GM19023 (cell line): ENCODE measurements around the gene UNC5B.

Experiments used
- ATAC-seq: cut with Tn5 transposase; IDR thresholded peaks from one replicate; pipeline ENCODE4 v1.9.1; 2021; ENCODE audit warnings: mild to moderate bottlenecking, moderate library complexity; ENCODE audit not compliant: unreplicated experiment

The UNC5B gene

GRCh38 chr10:71279590-71280170 is 67.3 kb downstream of the UNC5B start:
- no peak for ATAC-seq

GRCh38 chr10:71280216-71280615 is 67.8 kb downstream of the UNC5B start:
- no peak for ATAC-seq

- ATAC-seq, result no peak
Observed at GRCh38 chr10:71280825-71281224, 68.5 kb downstream of the UNC5B start.

- no peak for ATAC-seq
Observed at GRCh38 chr10:71281646-71282322, 69.4 kb downstream of the UNC5B start.

- ATAC-seq, result no peak
Observed at GRCh38 chr10:71282323-71282680, 69.9 kb downstream of the UNC5B start.

- no peak for ATAC-seq
Observed at GRCh38 chr10:71283410-71283809, 71.0 kb downstream of the UNC5B start.

- ATAC-seq, result no peak
Observed at GRCh38 chr10:71283876-71284275, 71.5 kb downstream of the UNC5B start.

- ATAC-seq, result no peak
Observed at GRCh38 chr10:71284544-71285179, 72.3 kb downstream of the UNC5B start.

DNA sequence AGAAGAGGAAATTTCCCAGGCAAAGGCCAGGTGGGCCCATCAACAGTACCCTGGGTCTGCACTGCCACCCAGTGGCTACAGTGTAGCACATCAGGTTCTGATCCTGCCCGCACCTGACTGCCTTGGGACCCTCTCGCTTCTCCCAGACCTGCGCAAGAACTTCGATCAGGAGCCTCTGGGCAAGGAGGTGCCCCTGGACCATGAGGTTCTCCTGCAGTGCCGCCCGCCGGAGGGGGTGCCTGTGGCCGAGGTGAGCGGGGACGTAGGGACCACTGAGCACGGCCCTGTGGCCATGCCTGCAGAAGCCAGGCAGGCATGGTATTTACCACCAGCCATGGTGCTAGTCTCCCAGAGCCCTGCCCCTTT is 72.8 kb downstream of the UNC5B start:
- ATAC-seq, result no peak

GRCh38 chr10:71285986-71286385 is 73.6 kb downstream of the UNC5B start:
- no peak for ATAC-seq

DNA sequence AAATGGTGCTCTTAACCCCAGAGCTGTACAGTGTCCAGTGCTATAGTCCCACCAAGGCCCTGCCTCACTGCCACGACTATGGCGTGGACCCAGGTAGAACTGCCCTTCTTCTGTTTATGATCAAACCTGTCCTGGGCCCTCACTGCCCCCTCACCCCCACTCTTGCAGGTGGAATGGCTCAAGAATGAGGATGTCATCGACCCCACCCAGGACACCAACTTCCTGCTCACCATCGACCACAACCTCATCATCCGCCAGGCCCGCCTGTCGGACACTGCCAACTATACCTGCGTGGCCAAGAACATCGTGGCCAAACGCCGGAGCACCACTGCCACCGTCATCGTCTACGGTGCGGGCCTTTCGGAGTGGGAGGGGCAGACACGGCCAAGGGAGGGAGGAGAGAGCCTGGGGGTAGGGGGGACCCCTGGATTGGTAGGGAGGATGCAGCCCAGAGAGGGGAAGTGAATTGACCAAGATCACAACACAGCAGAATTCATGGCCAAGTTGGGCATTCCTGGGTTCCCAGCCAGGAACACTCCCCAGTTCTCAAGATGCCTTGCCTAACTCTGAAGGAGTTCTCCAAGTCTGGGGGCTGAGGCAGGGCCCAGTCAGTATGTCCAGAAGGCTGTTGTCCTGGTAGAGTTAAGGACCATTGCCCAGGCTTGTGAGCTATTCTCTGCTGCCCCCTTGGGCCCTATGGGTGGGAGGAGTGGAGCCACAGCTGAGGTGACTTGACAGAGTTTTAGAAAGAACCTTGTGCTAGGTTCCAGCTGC is 74.3 kb downstream of the UNC5B start:
- no peak for ATAC-seq

DNA sequence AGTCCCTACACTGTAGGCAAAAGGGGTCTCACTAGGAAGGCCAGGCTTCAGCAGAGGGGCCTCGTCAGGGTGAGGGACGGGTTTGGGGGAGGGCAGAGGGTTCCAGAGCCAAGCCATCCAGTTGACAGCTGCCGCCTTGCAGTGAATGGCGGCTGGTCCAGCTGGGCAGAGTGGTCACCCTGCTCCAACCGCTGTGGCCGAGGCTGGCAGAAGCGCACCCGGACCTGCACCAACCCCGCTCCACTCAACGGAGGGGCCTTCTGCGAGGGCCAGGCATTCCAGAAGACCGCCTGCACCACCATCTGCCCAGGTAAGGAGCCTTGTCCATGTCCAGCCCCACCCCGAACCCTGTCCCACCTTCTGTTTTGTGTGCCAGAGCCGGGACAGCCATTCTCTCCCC is 75.1 kb downstream of the UNC5B start:
- ATAC-seq, result no peak

DNA sequence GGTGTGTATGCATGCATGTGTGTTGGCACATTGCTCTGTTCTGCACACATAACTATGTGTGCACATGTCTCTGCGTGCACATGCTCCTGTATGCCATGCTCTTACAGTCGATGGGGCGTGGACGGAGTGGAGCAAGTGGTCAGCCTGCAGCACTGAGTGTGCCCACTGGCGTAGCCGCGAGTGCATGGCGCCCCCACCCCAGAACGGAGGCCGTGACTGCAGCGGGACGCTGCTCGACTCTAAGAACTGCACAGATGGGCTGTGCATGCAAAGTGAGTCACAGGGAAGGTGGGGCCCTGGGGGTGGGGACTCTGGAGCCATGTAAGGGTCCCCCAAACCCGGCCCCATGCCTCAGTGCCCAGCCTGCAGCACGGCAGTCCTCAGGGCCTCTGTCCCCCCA is 76.1 kb downstream of the UNC5B start:
- no peak for ATAC-seq

GRCh38 chr10:71289421-71290130 is 77.2 kb downstream of the UNC5B start:
- no peak for ATAC-seq

DNA sequence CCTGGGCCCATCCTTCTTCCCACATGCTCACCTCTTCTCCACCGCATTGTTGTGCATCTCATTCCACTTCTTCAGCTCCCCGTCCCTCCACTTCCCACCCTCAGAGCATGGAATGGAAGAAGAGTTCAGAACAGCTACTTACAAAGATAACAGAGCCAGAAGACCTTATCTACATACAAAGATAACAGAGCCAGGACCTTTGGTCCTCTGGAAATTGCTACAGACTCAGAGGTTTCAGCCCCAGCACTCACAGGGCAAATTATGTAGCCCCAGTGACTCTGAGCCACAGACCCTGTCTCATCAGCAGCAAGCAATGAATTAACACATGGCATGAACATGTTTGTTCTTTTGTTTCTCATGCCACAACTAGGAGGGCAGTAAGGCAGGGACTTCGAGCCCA is 78.0 kb downstream of the UNC5B start:
- no peak for ATAC-seq

- no peak for ATAC-seq
Observed at GRCh38 chr10:71290806-71291527, 78.6 kb downstream of the UNC5B start.

GRCh38 chr10:71291528-71291900 is 79.1 kb downstream of the UNC5B start:
- ATAC-seq, result no peak

DNA sequence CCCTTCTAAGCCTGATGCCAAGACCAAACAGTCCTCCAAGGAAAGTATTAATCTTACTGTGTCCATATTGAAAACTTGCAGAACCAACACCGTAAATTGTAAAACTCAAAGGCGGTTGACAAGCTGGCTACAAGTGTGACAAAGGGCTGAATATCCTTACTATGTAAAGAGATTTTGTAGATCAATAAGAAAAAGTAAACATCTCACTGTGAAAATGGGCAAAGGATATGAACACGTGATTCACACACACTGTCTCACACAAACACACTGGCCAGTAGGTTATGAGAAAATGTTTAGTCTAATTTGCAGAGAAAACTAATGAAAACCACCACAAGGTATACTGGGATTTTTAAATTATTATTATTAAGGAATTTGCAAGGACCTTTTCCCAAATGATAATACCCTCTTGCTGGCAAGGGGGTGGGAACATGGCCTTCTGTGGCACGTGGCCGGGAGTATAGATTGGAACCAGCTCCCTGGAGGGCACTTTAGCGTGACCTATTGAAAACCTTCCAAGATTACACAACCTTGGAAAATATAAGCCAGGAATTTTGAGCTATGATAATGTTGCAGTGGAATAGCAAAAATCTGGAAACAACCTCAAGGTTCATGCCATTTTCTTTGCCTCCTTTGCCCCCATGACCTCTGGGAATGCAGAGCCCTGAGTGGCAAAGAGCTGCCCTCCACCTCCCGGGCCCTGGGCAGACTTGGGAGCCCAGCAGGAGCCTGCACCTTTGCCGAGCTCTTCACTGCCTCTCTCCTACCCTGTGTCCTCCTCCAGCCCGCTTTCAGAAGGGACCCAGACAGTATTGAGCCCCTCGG is 80.5 kb downstream of the UNC5B start:
- ATAC-seq, result no peak

- no peak for ATAC-seq
Observed at GRCh38 chr10:71293446-71294084, 81.2 kb downstream of the UNC5B start.
